Left lung (tissue), 10 donors: ENCODE measurements around the gene TBXAS1. TPM values are rescaled to one million over a fixed set of nuclear protein-coding genes. Genes with fewer than 3 reads are reported as not detected.

ENCODE experiments used
- ATAC-seq: fragments of 200-7000 bp; cut with Tn5 transposase; one replicate; pipeline ENCODE4 v1.9.1; 2020; ENCODE audit warnings: moderate library complexity
- DNase-seq, 4 donors: peaks; one replicate each; pipeline ENCODE4 v3.0.0-alpha.2; 2013 to 2020
- H3K27ac ChIP-seq, 2 donors: fragments of 200-600 bp; sonication (generic) in 1 of 2; one replicate each; pipeline versions ENCODE4 v1.5.0 to v1.8.0; 2020 to 2021
- H3K27me3 ChIP-seq, 2 donors: fragments of 200-600 bp; sonication (generic) in 1 of 2; one replicate each; pipeline versions ENCODE4 v1.5.0 to v1.8.0; 2020 to 2021
- H3K36me3 ChIP-seq, 2 donors: fragments of 200-600 bp; sonication (generic) in 1 of 2; one replicate each; pipeline versions ENCODE4 v1.5.0 to v1.8.0; 2020 to 2021
- H3K4me1 ChIP-seq, 2 donors: fragments of 200-600 bp; one replicate each; pipeline ENCODE4 v1.8.0; 2021
- H3K4me3 ChIP-seq, 2 donors: fragments of 200-600 bp; sonication (generic) in 1 of 2; one replicate each; pipeline versions ENCODE4 v1.5.0 to v1.8.0; 2020 to 2021; ENCODE audit warnings: mild to moderate bottlenecking in 1 of 2
- H3K9me3 ChIP-seq, 2 donors: fragments of 200-600 bp; sonication (generic) in 1 of 2; one replicate each; pipeline versions ENCODE4 v1.5.0 to v1.8.0; 2020 to 2021
- CTCF ChIP-seq, 2 donors: fragments of 200-600 bp; sonication (generic) in 1 of 2; IDR thresholded peaks; one replicate each; pipeline versions ENCODE4 v1.5.0 to v1.8.0; 2021; ENCODE audit warnings: antibody characterized with exemption in 2 of 2
- intact Hi-C, 2 donors: fragments of 100-400 bp; cut with DNase I; formaldehyde crosslinking; loops; one replicate each; pipeline versions ENCODE4 v1.11.2 to v1.14.2; 2022
- polyA plus RNA-seq, 6 donors: library from polyadenylated mRNA; unstranded; fragments of 120-200 nt; gene quantifications; one replicate each; pipeline ENCODE4 v1.2.1, GENCODE V29; 2013; ENCODE audit not compliant: insufficient read length in 6 of 6
- total RNA-seq, 2 donors: library from RNA; stranded (reverse); fragmentation: NEBNext Ultra II Directional; extraction: Animal tissue kit (Norgen Biotek cat#: 25700); gene quantifications; one replicate each; pipeline ENCODE4 v1.2.1, GENCODE V29; 2021
- donor health status: DM: no; HTN: yes; CAD: no.
- donor health status: DM: no; HTN: no; CAD: no.

TBXAS1 gene
- total and polyA plus RNA-seq, 8 donors: 8.2 to 103 (median 9.6) TPM

- peaks cover 0 to 12% of the 10 kb centered on the region in 2 donors for H3K36me3 ChIP-seq
- no peak for TF ChIP-seq CTCF (IDR thresholded peaks at IDR 0.05)
- H3K4me3 ChIP-seq: no peak overlapping the region
- ATAC-seq: peak; percentile 64
- no peak overlapping the region for H3K27ac ChIP-seq
- no peaks in the 10 kb centered on the region for H3K4me1 ChIP-seq
- no peak for DNase-seq
- H3K27me3 ChIP-seq: no peaks in the 10 kb centered on the region
- intact Hi-C loops: no loop called here
- no peaks in the 10 kb centered on the region for H3K9me3 ChIP-seq
Observed at GRCh38 chr7:139950881-139951525, 121.9 kb downstream of the TBXAS1 start.

DNA sequence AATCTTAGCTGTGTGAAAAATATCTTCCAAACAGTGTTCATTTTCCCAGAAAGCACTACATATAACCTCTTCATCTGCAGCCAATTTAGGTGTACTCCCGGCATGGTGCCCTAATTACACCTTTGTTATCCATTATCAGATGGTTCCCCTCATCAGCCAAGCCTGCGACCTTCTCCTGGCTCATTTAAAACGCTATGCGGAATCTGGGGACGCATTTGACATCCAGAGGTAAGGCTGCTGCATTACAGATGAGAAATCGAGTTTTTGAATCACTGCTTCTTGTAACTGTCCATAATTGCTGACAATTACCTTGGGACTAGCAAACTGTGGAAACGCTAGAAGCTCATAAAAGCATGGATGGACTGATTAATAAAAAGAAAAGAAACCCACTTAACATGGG, 124.2 kb downstream of the TBXAS1 start:
- Histone ChIP-seq H3K27ac (no peak overlapping the region), H3K4me1 (no peaks in the 10 kb centered on the region), H3K4me3 (no peak overlapping the region), H3K36me3 (peaks cover 0 to 34% of the 10 kb centered on the region in 2 donors), H3K27me3 (no peaks in the 10 kb centered on the region), H3K9me3 (no peaks in the 10 kb centered on the region)
- intact Hi-C loops: no loop called here
- ATAC-seq (no peak), DNase-seq (no peak)
- TF ChIP-seq CTCF (IDR thresholded peaks at IDR 0.05): no peak

- no peak for DNase-seq
- Histone ChIP-seq H3K27me3 (no peaks in the 10 kb centered on the region), H3K4me3 (no peak overlapping the region), H3K4me1 (no peaks in the 10 kb centered on the region), H3K27ac (no peak overlapping the region), H3K9me3 (no peaks in the 10 kb centered on the region), H3K36me3 (peaks cover 0 to 53% of the 10 kb centered on the region in 2 donors)
- intact Hi-C loops: no loop called here
- TF ChIP-seq CTCF (IDR thresholded peaks at IDR 0.05): no peak
- ATAC-seq: no peak
Observed at GRCh38 chr7:139955109-139955820, 126.2 kb downstream of the TBXAS1 start.

GRCh38 chr7:139958599-139959284, 129.7 kb downstream of the TBXAS1 start:
- no peaks in the 10 kb centered on the region for H3K4me1 ChIP-seq
- no peak overlapping the region for H3K27ac ChIP-seq
- H3K36me3 ChIP-seq: peaks cover 0 to 82% of the 10 kb centered on the region in 2 donors
- DNase-seq (no peak), ATAC-seq (no peak)
- intact Hi-C loops: no loop called here
- no peak overlapping the region for H3K4me3 ChIP-seq
- TF ChIP-seq CTCF (IDR thresholded peaks at IDR 0.05): no peak
- no peaks in the 10 kb centered on the region for H3K27me3 ChIP-seq
- H3K9me3 ChIP-seq: no peaks in the 10 kb centered on the region

GRCh38 chr7:139959285-139959628, 130.2 kb downstream of the TBXAS1 start:
- no peak for DNase-seq
- H3K4me3 ChIP-seq: no peak overlapping the region
- H3K4me1 ChIP-seq: no peaks in the 10 kb centered on the region
- H3K27me3 ChIP-seq: no peaks in the 10 kb centered on the region
- intact Hi-C loops: no loop called here
- H3K36me3 ChIP-seq: peaks cover 0 to 87% of the 10 kb centered on the region in 2 donors
- no peak for ATAC-seq
- H3K27ac ChIP-seq: no peak overlapping the region
- H3K9me3 ChIP-seq: no peaks in the 10 kb centered on the region
- no peak for TF ChIP-seq CTCF (IDR thresholded peaks at IDR 0.05)
